ENCODE data around the gene CGRRF1.

CGRRF1 gene

GRCh38 chr14:54548491-54548890, 38.8 kb downstream of the CGRRF1 start:
- no peak for DNase-seq (ENCODE audit: low spot score)

GRCh38 chr14:54549862-54550261, 40.2 kb downstream of the CGRRF1 start:
- no peak for DNase-seq (ENCODE audit: low spot score)

- DNase-seq (ENCODE audit: low spot score), result no peak
These were observed 40.8 kb downstream of the CGRRF1 start for GRCh38 chr14:54550514-54550913.

- no peak for DNase-seq (ENCODE audit: low spot score)
These were observed 44.7 kb downstream of the CGRRF1 start for GRCh38 chr14:54554401-54554800.

- no peak for DNase-seq (ENCODE audit: low spot score)
These were observed 45.9 kb downstream of the CGRRF1 start for GRCh38 chr14:54555651-54556050.

GRCh38 chr14:54556535-54556934, 46.8 kb downstream of the CGRRF1 start:
- DNase-seq (ENCODE audit: low spot score), result no peak

- DNase-seq (ENCODE audit: low spot score), result peak; percentile 42
These were observed 52.6 kb downstream of the CGRRF1 start for GRCh38 chr14:54562334-54562733.

GRCh38 chr14:54564071-54564867, 54.6 kb downstream of the CGRRF1 start:
- no peak for DNase-seq (ENCODE audit: low spot score)

GRCh38 chr14:54564868-54565784, 55.4 kb downstream of the CGRRF1 start:
- peak; percentile 72 for DNase-seq (ENCODE audit: low spot score)

GRCh38 chr14:54565785-54566409, 56.2 kb downstream of the CGRRF1 start:
- DNase-seq (ENCODE audit: low spot score), result peak; percentile 94

GRCh38 chr14:54566410-54567223, 56.9 kb downstream of the CGRRF1 start, which contains the start of gene SAMD4A:
Gene SAMD4A, plus strand, starts transcription at chr14:54567128. Its CDS starts 789 bp downstream, at chr14:54567917.
- peak; percentile 78 for DNase-seq (ENCODE audit: low spot score)

- peak; percentile 40 for DNase-seq (ENCODE audit: low spot score)
These were observed 57.5 kb downstream of the CGRRF1 start for GRCh38 chr14:54567224-54567638.

GRCh38 chr14:54567639-54568561, 58.2 kb downstream of the CGRRF1 start:
- DNase-seq (ENCODE audit: low spot score), result peak; percentile 24

GRCh38 chr14:54568821-54569595, 59.3 kb downstream of the CGRRF1 start:
- peak; percentile 40 for DNase-seq (ENCODE audit: low spot score)

GRCh38 chr14:54570047-54570446, 60.3 kb downstream of the CGRRF1 start:
- DNase-seq (ENCODE audit: low spot score), result no peak

- DNase-seq (ENCODE audit: low spot score), result peak; percentile 53
These were observed 61.1 kb downstream of the CGRRF1 start for GRCh38 chr14:54570631-54571415.

- DNase-seq (ENCODE audit: low spot score), result no peak
These were observed 62.6 kb downstream of the CGRRF1 start for GRCh38 chr14:54572316-54572715.

GRCh38 chr14:54574528-54574927, 64.8 kb downstream of the CGRRF1 start:
- DNase-seq (ENCODE audit: low spot score), result no peak

- no peak for DNase-seq (ENCODE audit: low spot score)
These were observed 67.8 kb downstream of the CGRRF1 start for GRCh38 chr14:54577494-54577893.
